Smooth muscle cell (in vitro differentiated cells): ENCODE results near the gene INSYN2A. TPM values are rescaled to one million over a fixed set of nuclear protein-coding genes. Genes with fewer than 3 reads are reported as not detected.

Experiments used
- DNase-seq: peaks from one replicate; lab custom pipeline; 2025; ENCODE audit not compliant: unreplicated experiment; lab: John Stamatoyannopoulos, UW
- H2AFZ ChIP-seq: fragments of 200-600 bp; sonication (generic); 2 replicates; pipeline ENCODE4 v1.6.0; 2016; ENCODE audit warnings: antibody characterized with exemption, low read depth, mild to moderate bottlenecking
- H3F3A ChIP-seq: fragments of 200-600 bp; sonication (generic); 2 replicates; pipeline ENCODE4 v1.6.0; 2017; ENCODE audit warnings: antibody characterized with exemption, low read depth
- H3K27ac ChIP-seq: fragments of 200-600 bp; sonication (generic); 2 replicates; pipeline ENCODE4 v1.5.1; 2016; ENCODE audit warnings: low read depth, mild to moderate bottlenecking
- H3K27me3 ChIP-seq: fragments of 200-600 bp; sonication (generic); 2 replicates; pipeline ENCODE4 v1.6.1; 2016; ENCODE audit warnings: low read depth, mild to moderate bottlenecking
- H3K36me3 ChIP-seq: fragments of 200-600 bp; sonication (generic); 2 replicates; pipeline ENCODE4 v1.5.1; 2016; ENCODE audit warnings: low read depth
- H3K4me1 ChIP-seq: fragments of 200-600 bp; sonication (generic); 2 replicates; pipeline ENCODE4 v1.5.1; 2016; ENCODE audit warnings: low read depth
- H3K4me2 ChIP-seq: fragments of 200-600 bp; sonication (generic); 2 replicates; pipeline ENCODE4 v1.6.0; 2016; ENCODE audit warnings: mild to moderate bottlenecking
- H3K4me3 ChIP-seq: fragments of 200-600 bp; sonication (generic); 2 replicates; pipeline ENCODE4 v1.5.1; 2016; ENCODE audit warnings: mild to moderate bottlenecking
- H3K79me2 ChIP-seq: fragments of 200-600 bp; sonication (generic); 2 replicates; pipeline ENCODE4 v1.6.0; 2016; ENCODE audit warnings: low read depth, mild to moderate bottlenecking
- H3K9ac ChIP-seq: fragments of 200-600 bp; sonication (generic); 2 replicates; pipeline ENCODE4 v1.6.0; 2016; ENCODE audit warnings: low read depth
- H3K9me3 ChIP-seq: fragments of 200-600 bp; sonication (generic); replicated peaks from 2 replicates; pipeline ENCODE4 v1.5.1; 2016; ENCODE audit warnings: low read depth
- H4K20me1 ChIP-seq: fragments of 200-600 bp; sonication (generic); 2 replicates; pipeline ENCODE4 v1.6.0; 2016; ENCODE audit warnings: low read depth
- WGBS: methylation state at CpG from one replicate; pipeline ENCODE4 v1.1.7; 2016; ENCODE audit warnings: low lambda C conversion rate; 5-methylcytosine and 5-hydroxymethylcytosine counted together
- polyA plus RNA-seq: library from polyadenylated mRNA; unstranded; fragments of >200 nt; fragmentation: Nextera tagmentation; extraction: Ambion mirVana; gene quantifications from 2 replicates; pipeline ENCODE4 v1.2.1, GENCODE V29; 2016
- total RNA-seq: library from RNA; depleted of rRNA; stranded (reverse); fragments of >200 nt; gene quantifications from 2 replicates; pipeline ENCODE4 v1.2.3, GENCODE V29; 2014
- TF ChIP-seq, protein P1 (sequence below): fragments of 200-600 bp; sonication (generic); IDR thresholded peaks from 2 replicates; pipeline ENCODE4 v1.5.1; 2017; ENCODE audit warnings: borderline replicate concordance, mild to moderate bottlenecking, antibody characterized with exemption; ENCODE audit not compliant: insufficient read depth, poor library complexity, severe bottlenecking

Gene INSYN2A
- total and polyA plus RNA-seq, 2 experiments from 2014 or later = 0.09 to 0.15 TPM

DNA sequence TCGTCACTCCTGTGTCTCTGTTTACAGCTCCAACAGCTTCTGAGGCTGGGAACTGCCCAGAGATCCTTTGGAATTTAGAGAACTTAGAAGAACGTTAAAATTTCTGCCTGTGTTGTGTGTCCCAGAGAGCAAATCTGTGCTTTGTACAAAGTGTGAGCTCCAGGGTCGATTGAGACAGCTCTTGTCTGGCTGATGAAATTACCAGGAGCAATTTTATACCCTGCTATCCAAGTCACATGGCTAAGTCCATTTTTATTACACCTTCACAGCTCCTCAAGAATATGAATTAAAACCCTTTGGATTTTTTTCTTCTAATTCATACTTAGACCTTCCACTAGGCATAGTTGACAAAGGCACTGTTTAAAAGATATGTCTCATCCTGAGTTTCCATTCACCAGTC lies 46.5 kb upstream of the INSYN2A start:
- Histone ChIP-seq H3K36me3 (no peaks in the 10 kb centered on the region), H3K27me3 (no peaks in the 10 kb centered on the region), H3K4me3 (no peak overlapping the region), H3K9me3 (no peaks in the 10 kb centered on the region), H3F3A (no peaks in the 10 kb centered on the region), H3K9ac (no peak overlapping the region), H3K79me2 (no peaks in the 10 kb centered on the region), H2AFZ (no peak overlapping the region), H4K20me1 (peaks cover 17% of the 10 kb centered on the region), H3K4me1 (no peaks in the 10 kb centered on the region), H3K27ac (no peak overlapping the region), H3K4me2 (no peak overlapping the region)
- WGBS = 62% methylated on average over 3 of the region's 3 CpGs
- no peak for DNase-seq
- TF ChIP-seq, protein P1, sequence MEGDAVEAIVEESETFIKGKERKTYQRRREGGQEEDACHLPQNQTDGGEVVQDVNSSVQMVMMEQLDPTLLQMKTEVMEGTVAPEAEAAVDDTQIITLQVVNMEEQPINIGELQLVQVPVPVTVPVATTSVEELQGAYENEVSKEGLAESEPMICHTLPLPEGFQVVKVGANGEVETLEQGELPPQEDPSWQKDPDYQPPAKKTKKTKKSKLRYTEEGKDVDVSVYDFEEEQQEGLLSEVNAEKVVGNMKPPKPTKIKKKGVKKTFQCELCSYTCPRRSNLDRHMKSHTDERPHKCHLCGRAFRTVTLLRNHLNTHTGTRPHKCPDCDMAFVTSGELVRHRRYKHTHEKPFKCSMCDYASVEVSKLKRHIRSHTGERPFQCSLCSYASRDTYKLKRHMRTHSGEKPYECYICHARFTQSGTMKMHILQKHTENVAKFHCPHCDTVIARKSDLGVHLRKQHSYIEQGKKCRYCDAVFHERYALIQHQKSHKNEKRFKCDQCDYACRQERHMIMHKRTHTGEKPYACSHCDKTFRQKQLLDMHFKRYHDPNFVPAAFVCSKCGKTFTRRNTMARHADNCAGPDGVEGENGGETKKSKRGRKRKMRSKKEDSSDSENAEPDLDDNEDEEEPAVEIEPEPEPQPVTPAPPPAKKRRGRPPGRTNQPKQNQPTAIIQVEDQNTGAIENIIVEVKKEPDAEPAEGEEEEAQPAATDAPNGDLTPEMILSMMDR = no peak

- H3F3A ChIP-seq = no peaks in the 10 kb centered on the region
- TF ChIP-seq, protein P1 = no peak
- 87% methylated on average over 3 of the region's 3 CpGs for WGBS
These were observed 39.9 kb upstream of the INSYN2A start for GRCh38 chr10:127236266-127236665.

DNA sequence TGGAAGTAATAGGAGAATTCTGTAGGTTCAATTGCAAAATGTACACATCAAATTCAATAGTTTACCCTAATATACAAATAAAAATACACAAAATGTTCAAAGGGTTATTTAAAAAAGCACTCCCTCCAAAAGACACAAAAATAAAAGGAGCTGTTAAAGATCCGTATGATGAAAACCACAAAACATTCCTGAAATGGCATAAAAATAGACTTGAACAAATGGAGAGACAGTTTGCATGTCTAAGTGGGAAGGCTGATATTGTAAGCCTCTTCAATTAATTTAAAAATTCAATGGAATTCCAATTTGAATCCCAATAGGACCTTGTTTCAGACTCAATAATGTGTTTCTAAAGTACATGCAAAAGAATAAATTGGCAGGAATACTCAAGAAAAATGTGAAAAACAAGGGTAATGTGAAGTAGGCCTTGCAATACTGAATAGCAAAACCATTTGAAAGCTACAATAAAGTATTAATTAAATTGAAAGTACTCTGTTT lies 38.0 kb upstream of the INSYN2A start:
- H3K4me3 ChIP-seq = no peak overlapping the region
- no peak overlapping the region for H3K27ac ChIP-seq
- TF ChIP-seq, protein P1 = no peak
- H3K4me1 ChIP-seq = no peaks in the 10 kb centered on the region
- no peak for DNase-seq
- no peaks in the 10 kb centered on the region for H3K36me3 ChIP-seq
- peaks cover 21% of the 10 kb centered on the region for H4K20me1 ChIP-seq
- H3K9me3 ChIP-seq = no peaks in the 10 kb centered on the region
- H3K4me2 ChIP-seq = no peak overlapping the region
- H3K27me3 ChIP-seq = no peaks in the 10 kb centered on the region
- no peaks in the 10 kb centered on the region for H3K79me2 ChIP-seq
- H2AFZ ChIP-seq = no peak overlapping the region
- H3F3A ChIP-seq = no peaks in the 10 kb centered on the region
- whole genome bisulfite sequencing = 81% methylated on average over 1 of the region's 1 CpG
- H3K9ac ChIP-seq = no peak overlapping the region

More at GRCh38 chr10:127236266-127236665, 39.9 kb upstream of the INSYN2A start:
- H3K36me3 ChIP-seq = no peaks in the 10 kb centered on the region
- DNase-seq = no peak
- no peak overlapping the region for H2AFZ ChIP-seq
- no peak overlapping the region for H3K4me2 ChIP-seq
- no peaks in the 10 kb centered on the region for H3K9me3 ChIP-seq
- H3K27ac ChIP-seq = no peak overlapping the region
- H3K79me2 ChIP-seq = no peaks in the 10 kb centered on the region
- no peaks in the 10 kb centered on the region for H3K4me1 ChIP-seq
- no peak overlapping the region for H3K9ac ChIP-seq
- H4K20me1 ChIP-seq = peaks cover 8% of the 10 kb centered on the region
- H3K27me3 ChIP-seq = no peaks in the 10 kb centered on the region
- H3K4me3 ChIP-seq = no peak overlapping the region

DNA sequence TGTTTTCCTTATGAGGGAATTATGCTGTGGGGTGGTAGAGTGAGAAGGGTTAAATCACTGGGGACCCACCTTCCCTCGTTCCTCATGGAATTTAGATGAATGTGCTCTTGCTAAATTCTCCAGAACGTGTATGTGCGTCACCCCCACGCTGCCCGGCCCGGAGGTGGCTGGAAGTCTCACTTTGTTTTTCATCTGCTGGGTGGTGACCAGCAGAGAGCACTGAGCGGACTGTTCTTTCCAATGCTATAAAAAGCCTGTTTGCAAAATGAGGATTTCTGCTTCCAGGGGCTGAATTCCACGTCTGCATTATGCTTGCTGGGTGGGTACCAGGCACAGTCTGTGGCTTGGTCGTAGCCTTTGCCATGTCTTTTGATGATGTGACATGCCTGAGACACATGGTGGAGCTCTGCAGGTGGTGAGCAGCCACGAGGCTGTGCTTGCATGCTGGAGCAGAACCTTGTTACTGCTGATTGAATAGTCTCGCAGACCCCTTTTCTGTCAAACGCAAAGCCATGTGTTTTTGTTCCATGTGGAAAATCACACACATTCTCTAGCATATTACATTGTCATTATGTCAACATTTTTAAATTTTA lies 31.9 kb upstream of the INSYN2A start:
- TF ChIP-seq, protein P1 = no peak
- Histone ChIP-seq H3K4me3 (no peak overlapping the region), H3K4me2 (no peak overlapping the region), H3K9ac (no peak overlapping the region), H4K20me1 (peaks cover 28% of the 10 kb centered on the region), H3K9me3 (no peaks in the 10 kb centered on the region), H2AFZ (no peak overlapping the region), H3K27me3 (no peaks in the 10 kb centered on the region), H3K4me1 (no peaks in the 10 kb centered on the region), H3K36me3 (no peaks in the 10 kb centered on the region), H3F3A (no peaks in the 10 kb centered on the region), H3K27ac (no peak overlapping the region), H3K79me2 (no peaks in the 10 kb centered on the region)
- no peak for DNase-seq
- WGBS = 82% methylated on average over 12 of the region's 12 CpGs
